ENCODE data around the gene EME2. TPM values are rescaled to one million over a fixed set of nuclear protein-coding genes. Genes with fewer than 3 reads are reported as not detected.

Gene EME2
- total and polyA plus RNA-seq, 9 donors: 0.83 to 19.2 (median 13.7) TPM

DNA sequence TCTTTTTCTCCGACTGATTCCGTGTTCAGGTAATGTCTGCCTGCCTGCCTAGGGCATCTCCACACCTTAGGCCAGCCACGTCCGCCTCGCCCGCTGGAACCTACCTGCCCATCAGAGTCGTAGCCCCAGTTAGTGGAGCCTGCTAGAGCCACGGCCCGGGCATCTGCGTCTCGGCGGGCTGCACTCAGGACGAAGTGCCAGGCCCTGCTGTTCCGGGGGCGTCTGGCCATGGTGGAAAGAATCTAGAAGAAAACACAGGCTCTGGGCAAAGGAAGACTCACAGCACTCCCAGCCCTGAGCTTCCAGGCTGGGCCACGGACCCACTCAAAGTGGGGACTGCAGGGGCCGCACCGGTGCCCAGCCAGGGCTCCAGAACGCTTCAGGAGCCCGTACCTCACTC is 8.6 kb downstream of the EME2 start:
- TF ChIP-seq POLR2A (IDR thresholded peaks at IDR 0.05) (no peak), EP300 (IDR thresholded peaks at IDR 0.05) (no peak)
- TF ChIP-seq, protein P1, sequence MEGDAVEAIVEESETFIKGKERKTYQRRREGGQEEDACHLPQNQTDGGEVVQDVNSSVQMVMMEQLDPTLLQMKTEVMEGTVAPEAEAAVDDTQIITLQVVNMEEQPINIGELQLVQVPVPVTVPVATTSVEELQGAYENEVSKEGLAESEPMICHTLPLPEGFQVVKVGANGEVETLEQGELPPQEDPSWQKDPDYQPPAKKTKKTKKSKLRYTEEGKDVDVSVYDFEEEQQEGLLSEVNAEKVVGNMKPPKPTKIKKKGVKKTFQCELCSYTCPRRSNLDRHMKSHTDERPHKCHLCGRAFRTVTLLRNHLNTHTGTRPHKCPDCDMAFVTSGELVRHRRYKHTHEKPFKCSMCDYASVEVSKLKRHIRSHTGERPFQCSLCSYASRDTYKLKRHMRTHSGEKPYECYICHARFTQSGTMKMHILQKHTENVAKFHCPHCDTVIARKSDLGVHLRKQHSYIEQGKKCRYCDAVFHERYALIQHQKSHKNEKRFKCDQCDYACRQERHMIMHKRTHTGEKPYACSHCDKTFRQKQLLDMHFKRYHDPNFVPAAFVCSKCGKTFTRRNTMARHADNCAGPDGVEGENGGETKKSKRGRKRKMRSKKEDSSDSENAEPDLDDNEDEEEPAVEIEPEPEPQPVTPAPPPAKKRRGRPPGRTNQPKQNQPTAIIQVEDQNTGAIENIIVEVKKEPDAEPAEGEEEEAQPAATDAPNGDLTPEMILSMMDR (IDR thresholded peaks at IDR 0.05): no peak
- no peaks in the 10 kb centered on the region for H3K9me3 ChIP-seq
- no peaks in the 10 kb centered on the region for H3K27me3 ChIP-seq
- peak overlapping the region; percentile 90 to 95 for H3K27ac ChIP-seq
- H3K36me3 ChIP-seq: no peaks in the 10 kb centered on the region
- peaks cover 8% of the 10 kb centered on the region for H3K4me1 ChIP-seq (ENCODE audit: insufficient read depth)
- intact Hi-C loops (cut with DNase I): no loop called here
- WGBS, 3 donors: 48 to 67% (median 52%) methylated on average over 20 of the region's 20 CpGs
- H3K4me3 ChIP-seq: peak overlapping the region; percentile 78
- peak in 3 of 5 donors; percentile 26 to 52 (median 41) for DNase-seq

DNA sequence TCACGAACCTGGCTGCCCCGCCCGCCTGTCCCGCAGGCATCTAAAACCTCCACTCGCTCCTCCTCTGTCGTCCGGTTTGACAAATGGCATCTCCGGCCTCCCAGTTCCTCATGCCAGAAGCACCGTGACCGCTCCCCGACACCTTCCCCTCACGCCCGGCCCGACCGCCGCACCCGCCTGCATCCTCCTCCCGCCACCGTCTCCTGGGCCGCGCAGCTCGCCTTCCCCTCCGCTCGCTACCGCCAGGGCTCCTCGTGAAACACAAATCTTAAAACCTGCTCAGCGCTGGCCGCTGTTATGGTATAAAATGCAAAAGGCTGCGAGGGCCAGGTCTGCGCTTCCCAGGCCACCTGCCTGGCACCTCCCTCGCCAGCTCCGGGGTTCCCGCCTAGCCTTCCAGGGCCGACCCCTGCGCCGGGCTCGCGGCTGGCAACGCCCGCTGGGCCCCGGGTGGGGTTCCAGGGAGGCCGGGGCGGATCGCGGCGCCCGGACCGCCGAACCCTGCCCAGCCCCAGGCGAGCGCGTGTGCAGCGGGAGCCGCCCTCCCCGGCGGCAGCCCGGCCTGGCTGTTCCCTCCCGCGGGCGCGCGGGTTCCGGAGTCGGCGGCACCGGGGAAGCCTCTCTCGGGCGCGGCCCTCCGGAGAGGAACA is 9.3 kb downstream of the EME2 start:
- peak in 2 of 5 donors; percentile 47 to 48 for DNase-seq
- peaks cover 8% of the 10 kb centered on the region for H3K4me1 ChIP-seq (ENCODE audit: insufficient read depth)

DNA sequence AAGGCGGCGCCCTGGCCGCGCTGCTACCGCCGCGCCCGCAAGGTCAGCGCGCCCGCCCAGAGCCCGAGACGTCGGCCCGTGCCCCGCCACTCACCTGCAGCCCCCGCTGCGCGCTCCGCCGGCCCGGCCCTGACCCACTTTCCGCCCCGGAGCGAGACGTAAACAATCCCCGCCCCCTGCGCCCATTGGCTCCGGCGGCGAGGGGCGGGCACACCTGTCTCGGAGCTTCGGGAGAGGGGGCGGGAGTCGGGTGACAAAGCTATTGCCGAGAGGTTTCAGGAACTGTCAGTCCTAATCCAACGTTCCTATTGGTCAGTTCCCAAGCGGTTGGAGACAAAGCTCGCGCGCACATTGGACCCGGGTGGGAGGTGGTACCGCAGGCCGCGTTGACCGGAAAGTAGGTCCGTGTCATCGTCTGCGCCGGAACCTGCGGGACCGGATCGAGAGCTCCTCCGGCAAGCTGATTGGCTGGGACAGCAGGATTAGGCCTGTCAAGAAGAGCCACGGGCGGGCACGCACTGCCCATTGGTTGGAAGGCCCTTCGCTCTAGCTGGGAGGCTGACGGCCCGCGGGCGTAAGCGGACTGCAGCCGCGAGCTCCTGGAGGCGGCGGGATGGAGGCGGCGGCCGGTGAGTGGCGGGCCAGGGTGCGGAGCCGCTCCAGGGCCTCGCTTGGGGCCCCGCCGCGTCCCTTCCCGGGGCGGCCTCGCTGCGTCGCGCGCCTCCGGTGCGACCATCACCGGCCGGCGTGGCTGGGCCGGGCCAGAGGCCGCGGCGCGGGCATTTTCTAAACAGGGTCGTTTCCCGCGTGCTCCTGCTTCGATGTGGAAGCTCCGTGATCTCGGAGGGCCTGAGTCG is 10.0 kb downstream of the EME2 start, which contains the start of the genes NUBP2 and SPSB3:
TSS of gene NUBP2 (plus strand) at position 553 of the 857 bp plus-strand sequence. CDS start at position 614, 61 bp downstream.
TSS of gene SPSB3 (minus strand) at position 164 of the 857 bp plus-strand sequence. CDS start 1,088 bp downstream, outside the sequence.
- H3K4me3 ChIP-seq: peak within 1 kb of the TSS; percentile 78
- peak; percentile 99 to 100 (median 99) for DNase-seq
- intact Hi-C loops (cut with DNase I): no loop called here
- TF ChIP-seq EP300 (IDR thresholded peaks at IDR 0.05): peak; percentile 77
- TF ChIP-seq POLR2A (IDR thresholded peaks at IDR 0.05): peak; percentile 75
- TF ChIP-seq, protein P1 (IDR thresholded peaks at IDR 0.05): peak in 1 of 3 donors; percentile 38
- peaks cover 8% of the 10 kb centered on the region for H3K4me1 ChIP-seq (ENCODE audit: insufficient read depth)
- H3K27ac ChIP-seq: peak within 1 kb of the TSS; percentile 90 to 95
- 0 to 1% (median 1%) methylated on average over 65 to 102 of the region's 102 CpGs for WGBS, 3 donors
- no peaks in the 10 kb centered on the region for H3K27me3 ChIP-seq
- H3K36me3 ChIP-seq: no peaks in the 10 kb centered on the region
- H3K9me3 ChIP-seq: no peaks in the 10 kb centered on the region

More for the DNA sequence above, 9.3 kb downstream of the EME2 start:
- intact Hi-C loops (cut with DNase I): no loop called here
- H3K27ac ChIP-seq: peak overlapping the region; percentile 90 to 95
- TF ChIP-seq EP300 (IDR thresholded peaks at IDR 0.05) (no peak), POLR2A (IDR thresholded peaks at IDR 0.05) (no peak)
- TF ChIP-seq, protein P1 (IDR thresholded peaks at IDR 0.05): no peak
- no peaks in the 10 kb centered on the region for H3K36me3 ChIP-seq
- peak overlapping the region; percentile 78 for H3K4me3 ChIP-seq
- WGBS, 3 donors: 1 to 2% (median 1%) methylated on average over 34 to 70 of the region's 70 CpGs
- H3K27me3 ChIP-seq: no peaks in the 10 kb centered on the region
- no peaks in the 10 kb centered on the region for H3K9me3 ChIP-seq

DNA sequence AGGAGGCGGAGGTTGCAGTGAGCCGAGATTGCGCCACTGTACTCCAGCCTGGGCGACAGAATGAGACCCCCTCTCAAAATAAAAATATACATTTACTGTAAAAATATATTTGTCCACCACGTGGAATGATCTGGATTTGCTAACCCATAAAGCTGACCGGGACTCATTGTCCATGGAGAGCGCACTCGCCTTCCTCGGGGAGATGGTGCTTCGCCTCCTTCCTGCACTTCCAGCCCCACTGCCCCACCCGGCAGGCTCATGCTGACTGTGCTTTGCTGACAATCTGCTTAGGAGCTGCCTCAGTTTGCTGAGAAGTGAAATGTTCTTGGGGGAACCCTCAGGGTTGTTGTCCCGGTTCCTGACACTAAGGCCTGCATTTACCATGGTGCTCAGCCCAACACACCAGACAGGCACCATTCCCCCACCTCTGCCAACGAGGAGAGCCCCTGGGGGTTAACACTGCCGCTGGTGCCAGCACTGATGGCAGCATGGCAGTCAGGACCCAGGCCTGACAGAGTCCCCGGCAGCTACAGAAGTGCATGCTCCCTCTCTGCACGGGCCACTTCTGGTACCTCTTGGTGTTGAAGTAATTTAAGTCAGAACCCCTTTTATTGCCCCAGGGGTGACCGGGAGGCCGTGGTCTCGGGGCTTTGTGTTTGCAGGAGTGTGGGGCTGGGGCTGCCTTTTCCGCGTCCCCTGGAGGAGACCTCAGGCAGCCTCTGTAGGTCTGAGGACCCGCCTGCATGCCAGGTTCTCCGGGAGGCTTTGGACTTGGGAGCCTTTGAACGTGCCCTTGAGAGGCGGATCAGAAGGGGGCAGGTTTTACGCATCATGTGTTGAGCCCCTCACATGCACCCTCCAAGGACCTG is 12.6 kb downstream of the EME2 start:
- TF ChIP-seq, protein P1 (IDR thresholded peaks at IDR 0.05): no peak
- TF ChIP-seq EP300 (IDR thresholded peaks at IDR 0.05) (no peak), POLR2A (IDR thresholded peaks at IDR 0.05) (no peak)
- Histone ChIP-seq H3K27me3 (no peaks in the 10 kb centered on the region), H3K4me1 (ENCODE audit: insufficient read depth) (peaks cover 8% of the 10 kb centered on the region), H3K27ac (no peak overlapping the region), H3K36me3 (no peaks in the 10 kb centered on the region), H3K9me3 (no peaks in the 10 kb centered on the region), H3K4me3 (no peak overlapping the region)
- peak; percentile 8 to 36 (median 21) for DNase-seq
- intact Hi-C loops (cut with DNase I): no loop called here
- 81 to 85% (median 81%) methylated on average over 25 to 26 of the region's 26 CpGs for WGBS, 3 donors
